ENCODE measurements around the gene CHST8. TPM values are rescaled to one million over a fixed set of nuclear protein-coding genes. Genes with fewer than 3 reads are reported as not detected.

CHST8 gene
- total RNA-seq, 4 donors from 2014 or later = not detected

- WGBS, 2 donors (ENCODE audit: low coverage in 1 of 2) = 58% methylated on average over 5 of the region's 5 CpGs; no CpG with 5 or more reads in 1 of the 2 donors
- in situ Hi-C loops (cut with MboI; ENCODE audit: low pct_ligation_motif_present in 1 of 4, low pct_unique_long_range_greater_than_20kb in 1 of 4, low sequenced_read_pairs in 3 of 4) = loop anchor here (10.0 kb wide), 1 partner anchor 313 kb away; no protein-coding TSS in a partner anchor
Measured at GRCh38 chr19:33781996-33782395, 160.2 kb downstream of the CHST8 start.

GRCh38 chr19:33784432-33784831 is 162.7 kb downstream of the CHST8 start:
- no peaks in the 10 kb centered on the region for H3K36me3 ChIP-seq
- intact Hi-C loops (cut with DNase I; ENCODE audit: low total_unique reads) (no loop called here), in situ Hi-C loops (cut with MboI; ENCODE audit: low pct_ligation_motif_present in 1 of 4, low pct_unique_long_range_greater_than_20kb in 1 of 4, low sequenced_read_pairs in 3 of 4) (loop anchor here (10.0 kb wide), 1 partner anchor 310 kb away; no protein-coding TSS in a partner anchor)
- 80% methylated on average over 5 of the region's 5 CpGs; no CpG with 5 or more reads in 1 of the 2 donors for WGBS, 2 donors (ENCODE audit: low coverage in 1 of 2)
- H3K27me3 ChIP-seq = peaks cover 8% of the 10 kb centered on the region
- TF ChIP-seq POLR2AphosphoS5 (IDR thresholded peaks at IDR 0.05) = no peak
- H3K27ac ChIP-seq = no peak overlapping the region
- no peak for DNase-seq
- H3K4me1 ChIP-seq = no peaks in the 10 kb centered on the region
- H3K9me3 ChIP-seq = no peaks in the 10 kb centered on the region
- H3K4me3 ChIP-seq = no peak overlapping the region

More at GRCh38 chr19:33781996-33782395, 160.2 kb downstream of the CHST8 start:
- Histone ChIP-seq H3K36me3 (no peaks in the 10 kb centered on the region), H3K4me1 (peaks cover 0 to 4% (median 2%) of the 10 kb centered on the region in 4 donors), H3K4me3 (no peak overlapping the region), H3K27me3 (peaks cover 19% of the 10 kb centered on the region), H3K9me3 (no peaks in the 10 kb centered on the region), H3K27ac (no peak overlapping the region)
- intact Hi-C loops (cut with DNase I; ENCODE audit: low total_unique reads) = no loop called here
- no peak for DNase-seq
- no peak for TF ChIP-seq POLR2A (IDR thresholded peaks at IDR 0.05)

GRCh38 chr19:33785795-33786194 is 164.0 kb downstream of the CHST8 start:
- 77 to 90% methylated on average over 2 to 6 of the region's 6 CpGs for WGBS, 2 donors (ENCODE audit: low coverage in 1 of 2)
- intact Hi-C loops (cut with DNase I; ENCODE audit: low total_unique reads) (no loop called here), in situ Hi-C loops (cut with MboI; ENCODE audit: low pct_ligation_motif_present in 1 of 4, low pct_unique_long_range_greater_than_20kb in 1 of 4, low sequenced_read_pairs in 3 of 4) (loop anchor here (10.0 kb wide), 1 partner anchor 309 kb away; no protein-coding TSS in a partner anchor)
- H3K27me3 ChIP-seq = no peaks in the 10 kb centered on the region
- no peaks in the 10 kb centered on the region for H3K4me1 ChIP-seq
- H3K9me3 ChIP-seq = no peaks in the 10 kb centered on the region
- DNase-seq = no peak
- H3K4me3 ChIP-seq = no peak overlapping the region
- no peak overlapping the region for H3K27ac ChIP-seq
- no peaks in the 10 kb centered on the region for H3K36me3 ChIP-seq
- TF ChIP-seq EP300 (IDR thresholded peaks at IDR 0.05; ENCODE audit: low read depth) (no peak), POLR2AphosphoS5 (IDR thresholded peaks at IDR 0.05) (no peak), POLR2A (IDR thresholded peaks at IDR 0.05) (no peak), CTCF (IDR thresholded peaks at IDR 0.05) (no peak)

GRCh38 chr19:33788676-33789075 is 166.9 kb downstream of the CHST8 start:
- Histone ChIP-seq H3K4me3 (no peak overlapping the region), H3K27ac (no peak overlapping the region), H3K4me1 (no peaks in the 10 kb centered on the region), H3K27me3 (peaks cover 5% of the 10 kb centered on the region), H3K9me3 (no peaks in the 10 kb centered on the region), H3K36me3 (no peaks in the 10 kb centered on the region)
- no peak for DNase-seq
- in situ Hi-C loops (cut with MboI; ENCODE audit: low pct_ligation_motif_present in 1 of 4, low pct_unique_long_range_greater_than_20kb in 1 of 4, low sequenced_read_pairs in 3 of 4) = loop anchor here (10.0 kb wide), 1 partner anchor 306 kb away; no protein-coding TSS in a partner anchor
- intact Hi-C loops (cut with DNase I; ENCODE audit: low total_unique reads) = no loop called here
- no peak for TF ChIP-seq CTCF (IDR thresholded peaks at IDR 0.05)
- WGBS, 2 donors (ENCODE audit: low coverage in 1 of 2) = 48 to 57% methylated on average over 4 of the region's 4 CpGs

- H3K4me3 ChIP-seq = no peak overlapping the region
- 78 to 90% methylated on average over 5 of the region's 5 CpGs for WGBS, 2 donors (ENCODE audit: low coverage in 1 of 2)
- H3K4me1 ChIP-seq = no peaks in the 10 kb centered on the region
- TF ChIP-seq POLR2AphosphoS5 (IDR thresholded peaks at IDR 0.05) (no peak), CTCF (IDR thresholded peaks at IDR 0.05) (no peak), EP300 (IDR thresholded peaks at IDR 0.05; ENCODE audit: low read depth) (no peak), POLR2A (IDR thresholded peaks at IDR 0.05) (no peak)
- no peak for DNase-seq
- intact Hi-C loops (cut with DNase I; ENCODE audit: low total_unique reads) (no loop called here), in situ Hi-C loops (cut with MboI; ENCODE audit: low pct_ligation_motif_present in 1 of 4, low pct_unique_long_range_greater_than_20kb in 1 of 4, low sequenced_read_pairs in 3 of 4) (loop anchor here (10.0 kb wide), 1 partner anchor 305 kb away; no protein-coding TSS in a partner anchor)
- H3K9me3 ChIP-seq = no peaks in the 10 kb centered on the region
- H3K27ac ChIP-seq = no peak overlapping the region
- no peaks in the 10 kb centered on the region for H3K36me3 ChIP-seq
- H3K27me3 ChIP-seq = peaks cover 5% of the 10 kb centered on the region
Measured at GRCh38 chr19:33789344-33789743, 167.6 kb downstream of the CHST8 start.
